OCI-LY1 (cell line): ENCODE results near the gene VPS25.

Experiments
- CTCF ChIP-seq: fragments of 200-600 bp; sonication (generic), shearing (Covaris generic); IDR thresholded peaks from 2 replicates; pipeline ENCODE4 v1.5.1; 2017; ENCODE audit warnings: mild to moderate bottlenecking, antibody characterized with exemption, low read length, moderate library complexity, mixed read lengths
- EZH2 ChIP-seq: fragments of 200-600 bp; sonication (generic), shearing (Covaris generic); IDR thresholded peaks from 2 replicates; pipeline ENCODE4 v1.8.0; 2017; ENCODE audit warnings: borderline replicate concordance, mixed run types, mild to moderate bottlenecking, antibody characterized with exemption, low read length, moderate library complexity, mixed read lengths

- no peak for TF ChIP-seq CTCF
- no peak for TF ChIP-seq EZH2
Measured at GRCh38 chr17:42725143-42725542, 48.1 kb upstream of the VPS25 start.
